C1 segment of cervical spinal cord (tissue), 14 donors: ENCODE data around the gene CTNNA3.

Experiments used
- DNase-seq, 14 donors: peaks; one replicate each; lab custom pipeline; 2025; lab: John Stamatoyannopoulos, UW

CTNNA3 gene

GRCh38 chr10:67666416-67667034, 29.5 kb downstream of the CTNNA3 start:
- no peak for DNase-seq

GRCh38 chr10:67665491-67665890, 30.5 kb downstream of the CTNNA3 start:
- DNase-seq: peak in 10 of 14 donors; percentile 3 to 63 (median 34)

DNA sequence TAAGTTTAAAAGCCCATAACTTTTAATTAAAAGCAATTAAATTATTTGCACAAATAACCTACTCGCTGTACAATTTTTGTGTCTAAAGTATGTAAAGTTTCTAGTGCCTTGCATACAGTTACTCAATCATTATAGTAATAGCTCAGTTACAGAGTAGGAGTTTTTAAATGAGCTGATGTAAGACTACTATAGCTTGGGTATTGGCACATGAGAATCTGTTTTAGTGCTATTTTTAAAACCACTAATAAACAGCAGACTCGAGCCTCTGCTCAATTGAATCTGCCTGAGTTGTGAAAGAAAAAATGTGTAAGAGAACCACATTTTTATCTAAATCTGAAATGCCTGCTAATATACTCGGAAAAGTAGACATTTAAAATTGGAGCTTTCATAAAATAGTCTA, 31.1 kb downstream of the CTNNA3 start:
- DNase-seq: no peak

GRCh38 chr10:67663449-67664087, 32.4 kb downstream of the CTNNA3 start:
- peak in 7 of 14 donors; percentile 1 to 39 (median 27) for DNase-seq

- DNase-seq: no peak
Measured at GRCh38 chr10:67662415-67662814, 33.6 kb downstream of the CTNNA3 start.

DNA sequence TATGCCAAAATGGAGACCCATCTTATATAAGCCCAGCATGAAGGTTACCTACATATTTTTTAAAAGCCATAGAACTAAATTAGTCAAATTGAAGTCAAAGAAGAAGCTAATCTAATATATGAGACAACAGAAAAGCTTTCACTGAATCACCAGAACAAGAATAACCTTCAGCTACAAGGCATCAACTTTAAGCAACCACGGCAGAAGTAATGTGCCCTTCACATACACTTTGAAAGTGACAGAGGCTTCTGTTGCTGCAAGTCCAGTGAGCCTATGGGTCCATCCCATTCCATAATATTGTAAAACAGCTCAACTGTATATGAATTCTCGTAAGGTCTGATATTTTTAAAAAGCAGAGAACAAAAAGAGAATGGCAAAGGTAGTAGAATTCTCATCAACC, 36.5 kb downstream of the CTNNA3 start:
- no peak for DNase-seq

DNA sequence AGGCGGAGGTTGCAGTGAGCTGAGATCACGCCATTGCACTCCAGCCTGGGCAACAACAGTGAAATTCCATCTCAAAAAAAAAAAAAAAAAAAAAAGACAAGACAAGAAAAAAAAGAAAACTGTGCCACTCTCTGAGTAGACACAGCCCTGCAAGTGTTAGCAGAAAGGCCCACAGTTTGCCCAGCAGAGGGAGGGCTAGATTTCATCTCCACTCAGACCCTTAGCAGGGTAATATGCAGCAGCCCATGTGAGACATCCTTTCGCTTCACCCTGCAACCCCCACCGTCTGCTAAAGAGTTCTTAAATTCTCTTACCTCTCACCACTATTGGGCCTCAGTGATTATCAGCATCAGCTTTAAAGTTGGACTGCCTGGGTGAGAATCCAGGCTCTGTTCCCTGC, 38.2 kb downstream of the CTNNA3 start:
- peak in 1 of 14 donors; percentile 1 for DNase-seq

DNA sequence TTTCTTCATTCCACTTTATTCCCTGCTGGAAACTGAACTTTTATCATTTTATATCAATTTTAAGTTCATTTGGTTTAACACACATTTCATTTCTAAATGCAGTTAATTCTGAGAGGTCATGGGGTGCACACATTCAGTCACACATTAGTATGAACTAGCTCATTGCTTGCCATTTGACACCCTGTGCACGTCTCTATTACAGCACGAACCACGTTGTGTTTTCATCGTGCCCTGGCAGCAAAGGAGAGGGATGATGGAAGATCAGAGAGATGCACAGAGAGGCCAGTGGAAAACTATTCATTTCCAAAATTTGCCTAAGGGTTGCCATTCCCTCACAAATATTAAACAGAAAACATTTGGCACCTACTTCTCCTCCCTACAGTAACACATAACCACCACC, 45.4 kb downstream of the CTNNA3 start:
- no peak for DNase-seq

- no peak for DNase-seq
Measured at GRCh38 chr10:67648613-67649229, 47.3 kb downstream of the CTNNA3 start.

- no peak for DNase-seq
Measured at GRCh38 chr10:67630904-67631303, 65.1 kb downstream of the CTNNA3 start.

- peak in 1 of 14 donors; percentile 2 for DNase-seq
Measured at GRCh38 chr10:67629461-67629971, 66.5 kb downstream of the CTNNA3 start.

- DNase-seq: no peak
Measured at GRCh38 chr10:67622984-67623383, 73.0 kb downstream of the CTNNA3 start.

GRCh38 chr10:67622511-67622910, 73.5 kb downstream of the CTNNA3 start:
- no peak for DNase-seq

DNA sequence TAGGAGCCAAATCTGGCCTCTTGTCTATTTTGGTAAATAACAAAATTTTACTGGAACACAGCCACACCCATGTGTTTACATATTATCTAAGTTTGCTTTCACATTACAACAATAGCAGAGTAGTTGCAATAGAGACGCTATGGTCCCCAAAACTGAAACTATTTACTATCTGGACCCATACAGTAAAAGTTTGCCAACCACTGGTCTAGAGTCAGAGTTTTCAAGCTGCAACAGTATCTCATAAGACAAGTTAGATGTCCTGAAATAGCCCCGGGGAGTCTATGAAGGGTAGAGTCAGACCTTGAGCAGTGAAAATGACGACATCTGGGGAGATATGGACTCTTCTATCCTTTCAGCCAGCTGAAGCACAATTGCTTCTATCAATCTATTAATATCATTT, 74.2 kb downstream of the CTNNA3 start:
- no peak for DNase-seq

DNA sequence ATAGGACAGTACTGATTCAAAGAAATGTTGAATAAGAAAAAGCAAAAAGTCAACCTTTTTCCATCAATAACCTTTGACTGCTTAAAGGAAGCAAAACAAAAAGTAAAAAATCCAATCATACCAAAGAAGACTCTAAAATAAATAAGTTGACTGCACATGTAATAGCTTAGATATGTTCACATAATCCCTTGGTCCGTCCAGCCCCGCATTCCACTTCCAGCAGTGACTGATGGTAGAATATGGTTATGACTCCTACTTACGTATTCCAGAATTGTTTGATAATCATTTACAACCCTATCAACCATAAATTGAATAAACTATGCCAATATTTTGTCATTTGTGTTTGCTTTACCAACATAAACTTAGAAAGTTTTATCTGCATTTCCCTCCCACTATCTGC, 77.9 kb downstream of the CTNNA3 start:
- no peak for DNase-seq

- DNase-seq: no peak
Measured at GRCh38 chr10:67612577-67613537, 83.1 kb downstream of the CTNNA3 start.

DNA sequence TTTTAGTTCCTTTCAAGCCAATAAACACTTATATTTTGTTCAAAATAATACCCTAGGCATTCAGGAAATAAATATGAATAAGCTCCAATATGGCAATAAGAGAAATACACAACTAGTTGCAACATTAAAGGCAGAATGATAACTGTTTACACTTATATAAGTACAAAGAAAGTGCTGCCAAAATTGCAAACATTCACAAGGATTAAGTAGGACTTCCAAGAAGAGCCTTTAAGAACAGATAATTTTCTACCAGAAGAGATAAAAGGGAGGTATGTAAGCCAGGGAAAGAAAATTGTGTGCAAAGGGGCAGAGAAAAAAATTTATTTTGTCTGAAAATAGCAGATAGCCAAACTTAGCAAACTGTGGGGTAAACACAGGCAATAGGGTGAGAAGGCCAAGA, 83.8 kb downstream of the CTNNA3 start:
- no peak for DNase-seq

GRCh38 chr10:67609996-67610793, 85.8 kb downstream of the CTNNA3 start:
- no peak for DNase-seq

DNA sequence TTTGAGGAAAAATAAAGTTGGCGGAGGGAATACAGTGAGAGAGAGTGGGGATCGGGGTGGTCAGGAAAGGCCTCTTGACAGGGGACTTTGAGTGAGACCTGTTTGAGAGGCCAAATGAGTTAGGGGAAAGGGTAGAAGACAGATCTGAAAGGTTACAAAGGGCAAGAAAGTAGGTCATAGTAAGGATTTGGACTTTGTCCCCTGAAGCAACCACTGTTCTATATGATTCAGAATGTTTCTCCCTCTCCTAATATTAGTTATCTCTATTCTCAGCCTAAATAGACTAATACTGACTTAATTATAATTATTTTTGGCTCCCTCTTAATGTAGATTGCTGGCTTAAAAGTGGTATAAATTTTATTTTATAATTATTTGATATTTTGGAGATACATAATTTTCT, 88.0 kb downstream of the CTNNA3 start:
- DNase-seq: no peak

DNA sequence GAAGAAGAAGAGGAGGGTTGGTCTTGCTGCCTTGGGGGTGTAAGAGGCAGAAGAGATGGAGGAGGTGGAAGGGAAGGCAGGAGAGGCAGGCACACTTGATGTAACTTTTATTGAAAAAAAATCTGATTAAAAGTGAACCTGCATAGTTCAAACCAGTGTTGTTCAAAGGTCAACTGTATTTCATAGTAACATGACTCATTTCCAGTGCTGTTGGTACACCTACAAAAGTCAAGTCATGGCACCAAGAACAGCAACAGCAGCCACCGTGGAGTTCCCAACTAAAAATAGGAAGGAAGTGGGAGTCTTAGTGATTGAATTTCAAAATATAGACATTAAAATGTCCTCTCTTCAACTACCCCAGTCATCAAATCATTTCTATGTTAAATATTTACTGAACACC, 88.5 kb downstream of the CTNNA3 start:
- no peak for DNase-seq

- DNase-seq: no peak
Measured at GRCh38 chr10:67606572-67606971, 89.4 kb downstream of the CTNNA3 start.
